Measurements from ENCODE around the gene DLG5. TPM values are rescaled to one million over a fixed set of nuclear protein-coding genes. Genes with fewer than 3 reads are reported as not detected.

The DLG5 gene
- polyA plus RNA-seq, 4 donors: 7.8 to 35.9 (median 11.4) TPM

GRCh38 chr10:77925795-77926565 is 575 bp downstream of the DLG5 start:
- Histone ChIP-seq H3K4me1 (ENCODE audit: control insufficient read depth in 3 of 3, insufficient read depth in 2 of 3, low read depth in 1 of 3, low read length in 2 of 3) (peaks cover 0 to 32% (median 6%) of the 10 kb centered on the region in 3 donors), H3K36me3 (ENCODE audit: control insufficient read depth in 3 of 3, insufficient read depth in 2 of 3, low read depth in 1 of 3, low read length in 3 of 3) (peaks cover 0 to 21% (median 0%) of the 10 kb centered on the region in 3 donors), H3K4me3 (ENCODE audit: low read depth in 1 of 3, low read length in 3 of 3) (peak overlapping the region; percentile 62 to 77 (median 71)), H3K27me3 (ENCODE audit: control insufficient read depth in 3 of 3, insufficient read depth in 3 of 3, low read length in 3 of 3) (no peaks in the 10 kb centered on the region), H3K27ac (ENCODE audit: low read depth in 1 of 3, low read length in 2 of 3) (peak overlapping the region; percentile 60 to 85 (median 78)), H3K9me3 (ENCODE audit: control insufficient read depth in 2 of 2, insufficient read depth in 1 of 2, low read depth in 1 of 2, low read length in 1 of 2) (no peaks in the 10 kb centered on the region)
- no peak for FAIRE-seq
- DNase-seq: peak; percentile 52 to 81
- 0 to 1% (median 1%) methylated on average over 42 to 73 of the region's 73 CpGs for WGBS, 3 donors

GRCh38 chr10:77925410-77925794 is 1.2 kb downstream of the DLG5 start:
- Histone ChIP-seq H3K4me3 (ENCODE audit: low read depth in 1 of 3, low read length in 3 of 3) (peak overlapping the region; percentile 62 to 77 (median 71)), H3K9me3 (ENCODE audit: control insufficient read depth in 2 of 2, insufficient read depth in 1 of 2, low read depth in 1 of 2, low read length in 1 of 2) (no peaks in the 10 kb centered on the region), H3K36me3 (ENCODE audit: control insufficient read depth in 3 of 3, insufficient read depth in 2 of 3, low read depth in 1 of 3, low read length in 3 of 3) (peaks cover 0 to 23% (median 0%) of the 10 kb centered on the region in 3 donors), H3K27me3 (ENCODE audit: control insufficient read depth in 3 of 3, insufficient read depth in 3 of 3, low read length in 3 of 3) (no peaks in the 10 kb centered on the region), H3K4me1 (ENCODE audit: control insufficient read depth in 3 of 3, insufficient read depth in 2 of 3, low read depth in 1 of 3, low read length in 2 of 3) (peaks cover 0 to 32% (median 6%) of the 10 kb centered on the region in 3 donors), H3K27ac (ENCODE audit: low read depth in 1 of 3, low read length in 2 of 3) (peak overlapping the region in 2 of 3 donors; percentile 60 to 85)
- WGBS, 3 donors: 15 to 19% (median 19%) methylated on average over 7 of the region's 7 CpGs
- peak; percentile 42 to 53 for DNase-seq
- no peak for FAIRE-seq

GRCh38 chr10:77922566-77923179 is 3.9 kb downstream of the DLG5 start:
- Histone ChIP-seq H3K9me3 (ENCODE audit: control insufficient read depth in 2 of 2, insufficient read depth in 1 of 2, low read depth in 1 of 2, low read length in 1 of 2) (no peaks in the 10 kb centered on the region), H3K36me3 (ENCODE audit: control insufficient read depth in 3 of 3, insufficient read depth in 2 of 3, low read depth in 1 of 3, low read length in 3 of 3) (peaks cover 0 to 25% (median 0%) of the 10 kb centered on the region in 3 donors), H3K4me1 (ENCODE audit: control insufficient read depth in 3 of 3, insufficient read depth in 2 of 3, low read depth in 1 of 3, low read length in 2 of 3) (peaks cover 0 to 29% (median 6%) of the 10 kb centered on the region in 3 donors), H3K27me3 (ENCODE audit: control insufficient read depth in 3 of 3, insufficient read depth in 3 of 3, low read length in 3 of 3) (no peaks in the 10 kb centered on the region), H3K27ac (ENCODE audit: low read depth in 1 of 3, low read length in 2 of 3) (no peak overlapping the region), H3K4me3 (ENCODE audit: low read depth in 1 of 3, low read length in 3 of 3) (no peak overlapping the region)
- no peak for DNase-seq
- 76 to 85% (median 82%) methylated on average over 8 of the region's 8 CpGs for WGBS, 3 donors
- no peak for FAIRE-seq

GRCh38 chr10:77922055-77922454 is 4.5 kb downstream of the DLG5 start:
- DNase-seq: no peak
- Histone ChIP-seq H3K27me3 (ENCODE audit: control insufficient read depth in 3 of 3, insufficient read depth in 3 of 3, low read length in 3 of 3) (no peaks in the 10 kb centered on the region), H3K36me3 (ENCODE audit: control insufficient read depth in 3 of 3, insufficient read depth in 2 of 3, low read depth in 1 of 3, low read length in 3 of 3) (peaks cover 0 to 25% (median 0%) of the 10 kb centered on the region in 3 donors), H3K27ac (ENCODE audit: low read depth in 1 of 3, low read length in 2 of 3) (no peak overlapping the region), H3K4me1 (ENCODE audit: control insufficient read depth in 3 of 3, insufficient read depth in 2 of 3, low read depth in 1 of 3, low read length in 2 of 3) (peaks cover 0 to 24% (median 6%) of the 10 kb centered on the region in 3 donors), H3K9me3 (ENCODE audit: control insufficient read depth in 2 of 2, insufficient read depth in 1 of 2, low read depth in 1 of 2, low read length in 1 of 2) (no peaks in the 10 kb centered on the region), H3K4me3 (ENCODE audit: low read depth in 1 of 3, low read length in 3 of 3) (no peak overlapping the region)
- 96 to 97% (median 96%) methylated on average over 5 of the region's 5 CpGs for WGBS, 3 donors
- no peak for FAIRE-seq

GRCh38 chr10:77921395-77921794 is 5.2 kb downstream of the DLG5 start:
- Histone ChIP-seq H3K27ac (ENCODE audit: low read depth in 1 of 3, low read length in 2 of 3) (no peak overlapping the region), H3K27me3 (ENCODE audit: control insufficient read depth in 3 of 3, insufficient read depth in 3 of 3, low read length in 3 of 3) (no peaks in the 10 kb centered on the region), H3K4me1 (ENCODE audit: control insufficient read depth in 3 of 3, insufficient read depth in 2 of 3, low read depth in 1 of 3, low read length in 2 of 3) (peaks cover 0 to 24% (median 6%) of the 10 kb centered on the region in 3 donors), H3K36me3 (ENCODE audit: control insufficient read depth in 3 of 3, insufficient read depth in 2 of 3, low read depth in 1 of 3, low read length in 3 of 3) (peaks cover 0 to 25% (median 0%) of the 10 kb centered on the region in 3 donors), H3K9me3 (ENCODE audit: control insufficient read depth in 2 of 2, insufficient read depth in 1 of 2, low read depth in 1 of 2, low read length in 1 of 2) (no peaks in the 10 kb centered on the region), H3K4me3 (ENCODE audit: low read depth in 1 of 3, low read length in 3 of 3) (no peak overlapping the region)
- DNase-seq (no peak), FAIRE-seq (no peak)
- WGBS, 3 donors: 79 to 92% (median 89%) methylated on average over 7 of the region's 7 CpGs

- H3K4me1 ChIP-seq (ENCODE audit: control insufficient read depth in 3 of 3, insufficient read depth in 2 of 3, low read depth in 1 of 3, low read length in 2 of 3): peaks cover 0 to 23% (median 6%) of the 10 kb centered on the region in 3 donors
- FAIRE-seq (no peak), DNase-seq (no peak)
- H3K4me3 ChIP-seq (ENCODE audit: low read depth in 1 of 3, low read length in 3 of 3): no peak overlapping the region
- no peaks in the 10 kb centered on the region for H3K27me3 ChIP-seq (ENCODE audit: control insufficient read depth in 3 of 3, insufficient read depth in 3 of 3, low read length in 3 of 3)
- H3K36me3 ChIP-seq (ENCODE audit: control insufficient read depth in 3 of 3, insufficient read depth in 2 of 3, low read depth in 1 of 3, low read length in 3 of 3): peaks cover 0 to 25% (median 0%) of the 10 kb centered on the region in 3 donors
- H3K9me3 ChIP-seq (ENCODE audit: control insufficient read depth in 2 of 2, insufficient read depth in 1 of 2, low read depth in 1 of 2, low read length in 1 of 2): no peaks in the 10 kb centered on the region
- WGBS, 3 donors: 68 to 75% (median 73%) methylated on average over 4 of the region's 4 CpGs
- no peak overlapping the region for H3K27ac ChIP-seq (ENCODE audit: low read depth in 1 of 3, low read length in 2 of 3)
Observed at GRCh38 chr10:77920495-77920894, 6.1 kb downstream of the DLG5 start.

- Histone ChIP-seq H3K36me3 (ENCODE audit: control insufficient read depth in 3 of 3, insufficient read depth in 2 of 3, low read depth in 1 of 3, low read length in 3 of 3) (peaks cover 0 to 25% (median 0%) of the 10 kb centered on the region in 3 donors), H3K4me1 (ENCODE audit: control insufficient read depth in 3 of 3, insufficient read depth in 2 of 3, low read depth in 1 of 3, low read length in 2 of 3) (peaks cover 0 to 15% (median 3%) of the 10 kb centered on the region in 3 donors), H3K27me3 (ENCODE audit: control insufficient read depth in 3 of 3, insufficient read depth in 3 of 3, low read length in 3 of 3) (no peaks in the 10 kb centered on the region), H3K9me3 (ENCODE audit: control insufficient read depth in 2 of 2, insufficient read depth in 1 of 2, low read depth in 1 of 2, low read length in 1 of 2) (no peaks in the 10 kb centered on the region), H3K4me3 (ENCODE audit: low read depth in 1 of 3, low read length in 3 of 3) (no peak overlapping the region), H3K27ac (ENCODE audit: low read depth in 1 of 3, low read length in 2 of 3) (no peak overlapping the region)
- DNase-seq: no peak
- no peak for FAIRE-seq
- WGBS, 3 donors: 55 to 65% (median 61%) methylated on average over 4 of the region's 4 CpGs
Observed at GRCh38 chr10:77919713-77920108, 6.8 kb downstream of the DLG5 start.

GRCh38 chr10:77915319-77916105 is 11.0 kb downstream of the DLG5 start:
- peaks cover 0 to 22% (median 0%) of the 10 kb centered on the region in 3 donors for H3K4me1 ChIP-seq (ENCODE audit: control insufficient read depth in 3 of 3, insufficient read depth in 2 of 3, low read depth in 1 of 3, low read length in 2 of 3)
- no peaks in the 10 kb centered on the region for H3K9me3 ChIP-seq (ENCODE audit: control insufficient read depth in 2 of 2, insufficient read depth in 1 of 2, low read depth in 1 of 2, low read length in 1 of 2)
- H3K27me3 ChIP-seq (ENCODE audit: control insufficient read depth in 3 of 3, insufficient read depth in 3 of 3, low read length in 3 of 3): no peaks in the 10 kb centered on the region
- no peak overlapping the region for H3K4me3 ChIP-seq (ENCODE audit: low read depth in 1 of 3, low read length in 3 of 3)
- H3K27ac ChIP-seq (ENCODE audit: low read depth in 1 of 3, low read length in 2 of 3): no peak overlapping the region
- DNase-seq (no peak), FAIRE-seq (no peak)
- H3K36me3 ChIP-seq (ENCODE audit: control insufficient read depth in 3 of 3, insufficient read depth in 2 of 3, low read depth in 1 of 3, low read length in 3 of 3): peaks cover 0 to 6% (median 0%) of the 10 kb centered on the region in 3 donors
- 80 to 82% (median 81%) methylated on average over 10 of the region's 10 CpGs for WGBS, 3 donors

All from small intestine (tissue), 7 donors.